ENCODE results near the gene PHAF1. TPM values are rescaled to one million over a fixed set of nuclear protein-coding genes. Genes with fewer than 3 reads are reported as not detected.
A peak's percentile ranks its signal among the peaks of the same experiment; 100 is the strongest.

Gene PHAF1
- total RNA-seq: 10 to 100 TPM; 44.0 to 60.9 (median 53.1) TPM

DNA sequence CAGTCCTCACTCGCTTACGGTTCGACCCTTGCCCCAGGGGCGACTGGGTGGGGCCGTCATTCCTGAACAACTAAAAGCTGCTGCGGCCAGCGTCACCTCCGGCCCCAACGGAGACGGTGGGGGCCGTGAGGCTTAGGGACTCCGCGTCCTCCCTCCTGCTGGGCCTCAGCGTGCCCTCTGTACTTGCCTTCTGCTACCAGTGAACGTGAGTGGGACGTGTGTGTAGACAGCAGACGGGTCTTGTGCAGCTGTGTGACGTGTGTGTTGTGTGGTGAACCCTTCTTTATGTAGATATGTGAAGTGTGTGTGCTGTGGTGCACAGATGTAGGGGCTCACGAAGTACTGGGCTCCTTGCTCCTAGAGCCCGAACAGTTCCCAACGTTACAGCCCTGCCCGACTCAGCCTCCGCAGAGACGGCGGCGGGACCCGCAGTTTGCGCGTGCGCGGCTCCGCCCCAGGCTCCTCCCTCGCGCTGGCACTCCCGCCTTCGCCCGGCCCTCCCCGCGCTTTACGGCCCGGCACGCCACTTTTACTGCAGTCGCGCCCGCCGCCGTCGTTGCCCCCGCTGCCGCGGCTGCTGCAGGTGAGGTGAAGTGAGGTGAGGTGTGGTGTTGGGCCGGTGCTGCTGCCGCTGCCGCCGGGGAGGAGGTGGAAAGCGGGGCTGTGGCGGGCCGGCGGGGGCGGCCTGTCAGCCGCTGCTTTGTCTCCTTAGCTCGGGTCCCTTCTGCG lies at the start of gene PHAF1:
PHAF1 (plus strand) TSS at position 535 of the 729 bp plus-strand sequence. CDS start 235 bp downstream, outside the sequence.
- peaks cover 67% of the 10 kb centered on the region for H3K4me1 ChIP-seq
- TF ChIP-seq EP300 (IDR thresholded peaks at IDR 0.05): no peak
- TF ChIP-seq POLR2AphosphoS5 (IDR thresholded peaks at IDR 0.05): peak in 2 of 3 donors; percentile 36 to 39
- peak in 1 of 2 donors; percentile 53 for TF ChIP-seq POLR2A (IDR thresholded peaks at IDR 0.05)
- TF ChIP-seq, protein P1, sequence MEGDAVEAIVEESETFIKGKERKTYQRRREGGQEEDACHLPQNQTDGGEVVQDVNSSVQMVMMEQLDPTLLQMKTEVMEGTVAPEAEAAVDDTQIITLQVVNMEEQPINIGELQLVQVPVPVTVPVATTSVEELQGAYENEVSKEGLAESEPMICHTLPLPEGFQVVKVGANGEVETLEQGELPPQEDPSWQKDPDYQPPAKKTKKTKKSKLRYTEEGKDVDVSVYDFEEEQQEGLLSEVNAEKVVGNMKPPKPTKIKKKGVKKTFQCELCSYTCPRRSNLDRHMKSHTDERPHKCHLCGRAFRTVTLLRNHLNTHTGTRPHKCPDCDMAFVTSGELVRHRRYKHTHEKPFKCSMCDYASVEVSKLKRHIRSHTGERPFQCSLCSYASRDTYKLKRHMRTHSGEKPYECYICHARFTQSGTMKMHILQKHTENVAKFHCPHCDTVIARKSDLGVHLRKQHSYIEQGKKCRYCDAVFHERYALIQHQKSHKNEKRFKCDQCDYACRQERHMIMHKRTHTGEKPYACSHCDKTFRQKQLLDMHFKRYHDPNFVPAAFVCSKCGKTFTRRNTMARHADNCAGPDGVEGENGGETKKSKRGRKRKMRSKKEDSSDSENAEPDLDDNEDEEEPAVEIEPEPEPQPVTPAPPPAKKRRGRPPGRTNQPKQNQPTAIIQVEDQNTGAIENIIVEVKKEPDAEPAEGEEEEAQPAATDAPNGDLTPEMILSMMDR (IDR thresholded peaks at IDR 0.05): no peak

DNA sequence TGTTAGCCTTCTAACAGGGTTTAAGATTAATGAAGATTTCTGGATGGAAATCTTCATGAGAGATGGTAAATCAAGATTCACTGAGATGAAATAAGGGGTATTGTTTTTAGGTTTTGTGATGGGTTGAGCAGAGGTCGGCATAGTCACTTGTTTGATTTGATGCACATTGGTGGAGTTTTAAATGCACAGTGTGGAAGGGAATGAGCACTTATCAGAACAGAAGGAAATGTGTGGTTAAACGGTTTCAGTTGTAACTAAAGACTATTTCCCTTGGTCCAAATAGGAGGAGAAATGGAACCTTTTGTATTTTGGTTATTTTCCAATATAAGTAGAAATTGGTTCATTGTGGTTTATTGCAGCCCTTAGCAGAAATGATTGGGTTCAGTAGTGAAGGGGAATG lies 46.7 kb upstream of the PHAF1 start:
- no peak for DNase-seq (ENCODE audit: low spot score in 2 of 2)
- Histone ChIP-seq H3K9me3 (no peaks in the 10 kb centered on the region), H3K36me3 (peaks cover 14% of the 10 kb centered on the region), H3K27ac (no peak overlapping the region), H3K4me3 (no peak overlapping the region), H3K4me1 (peaks cover 3% of the 10 kb centered on the region), H3K27me3 (no peaks in the 10 kb centered on the region)
- no peak for TF ChIP-seq EP300 (IDR thresholded peaks at IDR 0.05)
- no peak for TF ChIP-seq POLR2A (IDR thresholded peaks at IDR 0.05)
- TF ChIP-seq POLR2AphosphoS5 (IDR thresholded peaks at IDR 0.05): no peak
- TF ChIP-seq, protein P1 (IDR thresholded peaks at IDR 0.05): no peak
- WGBS: 66% methylated on average over 2 of the region's 2 CpGs

More for the DNA sequence above, at the start of gene PHAF1:
- WGBS: 2% methylated on average over 50 of the region's 63 CpGs
- H3K27ac ChIP-seq: peak within 1 kb of the TSS; percentile 82
- peak within 1 kb of the TSS; percentile 96 for H3K4me3 ChIP-seq
- H3K27me3 ChIP-seq: no peaks in the 10 kb centered on the region
- H3K36me3 ChIP-seq: no peaks in the 10 kb centered on the region
- peak; percentile 95 for DNase-seq (ENCODE audit: low spot score in 2 of 2)
- H3K9me3 ChIP-seq: no peaks in the 10 kb centered on the region

DNA sequence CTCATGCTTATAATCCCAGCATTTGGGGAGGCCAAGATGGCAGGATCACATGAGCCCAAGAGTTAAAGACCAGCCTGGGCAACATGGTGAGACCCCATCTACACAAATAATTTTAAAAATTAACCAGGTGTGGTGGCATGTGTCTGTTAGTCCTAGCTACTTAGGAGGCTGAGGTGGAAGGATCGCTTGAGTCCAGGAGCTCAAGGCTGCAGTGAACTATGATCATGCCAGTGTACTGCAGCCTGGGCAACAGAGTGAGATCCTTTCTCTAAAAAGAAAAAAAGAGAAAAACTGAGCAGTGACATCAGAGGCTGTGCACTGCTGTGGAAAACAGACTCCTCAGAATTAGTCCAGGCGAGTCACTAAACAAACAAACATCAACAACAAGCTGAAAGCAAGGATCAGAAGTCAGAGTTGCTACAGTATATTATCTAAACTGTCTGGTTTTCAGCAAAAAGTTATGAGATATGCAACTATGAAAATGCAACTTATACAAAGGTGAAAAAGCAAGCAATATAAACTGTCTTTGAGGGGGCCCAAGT lies 41.5 kb upstream of the PHAF1 start:
- TF ChIP-seq, protein P1 (IDR thresholded peaks at IDR 0.05): no peak
- no peak for TF ChIP-seq POLR2A (IDR thresholded peaks at IDR 0.05)
- TF ChIP-seq EP300 (IDR thresholded peaks at IDR 0.05): no peak
- TF ChIP-seq POLR2AphosphoS5 (IDR thresholded peaks at IDR 0.05): no peak
- 98% methylated on average over 2 of the region's 2 CpGs for WGBS
- H3K9me3 ChIP-seq: no peaks in the 10 kb centered on the region
- no peaks in the 10 kb centered on the region for H3K27me3 ChIP-seq
- DNase-seq (ENCODE audit: low spot score in 2 of 2): no peak
- no peak overlapping the region for H3K4me3 ChIP-seq
- no peak overlapping the region for H3K27ac ChIP-seq
- H3K36me3 ChIP-seq: peaks cover 42% of the 10 kb centered on the region
- H3K4me1 ChIP-seq: peaks cover 2% of the 10 kb centered on the region

DNA sequence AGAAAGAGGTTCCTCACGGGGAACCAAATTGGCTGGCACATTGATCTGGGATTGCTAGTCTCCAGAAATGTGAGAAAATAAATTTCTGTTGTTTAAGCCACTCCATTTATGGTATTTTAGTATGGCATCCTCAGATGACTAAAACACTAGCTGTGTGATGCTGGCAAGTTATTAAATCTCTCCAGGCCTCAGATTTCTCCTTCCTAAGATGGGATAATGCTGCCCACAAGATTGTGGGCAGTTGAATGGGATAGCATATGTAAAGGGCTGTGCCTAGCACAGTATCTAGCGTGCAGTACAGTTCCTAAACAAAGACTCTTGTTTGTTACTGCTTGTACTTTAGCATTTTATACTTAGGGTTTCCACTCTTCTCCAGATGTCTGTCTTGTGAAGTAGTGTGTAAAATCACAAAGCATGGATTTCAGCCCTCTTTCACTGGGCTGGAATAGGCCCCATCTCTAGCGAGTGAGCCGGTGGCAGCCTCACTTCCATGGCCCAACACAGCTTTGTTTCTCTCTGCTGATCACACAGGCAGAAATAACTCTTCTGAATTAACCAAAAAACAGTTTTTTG lies 38.2 kb upstream of the PHAF1 start:
- TF ChIP-seq, protein P1 (IDR thresholded peaks at IDR 0.05): no peak
- TF ChIP-seq POLR2A (IDR thresholded peaks at IDR 0.05) (no peak), EP300 (IDR thresholded peaks at IDR 0.05) (no peak), POLR2AphosphoS5 (IDR thresholded peaks at IDR 0.05) (no peak)
- Histone ChIP-seq H3K27ac (no peak overlapping the region), H3K27me3 (no peaks in the 10 kb centered on the region), H3K4me1 (no peaks in the 10 kb centered on the region), H3K4me3 (no peak overlapping the region), H3K36me3 (peaks cover 59% of the 10 kb centered on the region), H3K9me3 (no peaks in the 10 kb centered on the region)
- WGBS: 82% methylated on average over 4 of the region's 4 CpGs
- no peak for DNase-seq (ENCODE audit: low spot score in 2 of 2)

- Histone ChIP-seq H3K36me3 (peaks cover 26% of the 10 kb centered on the region), H3K27ac (no peak overlapping the region), H3K27me3 (no peaks in the 10 kb centered on the region), H3K4me3 (no peak overlapping the region), H3K4me1 (no peaks in the 10 kb centered on the region), H3K9me3 (no peaks in the 10 kb centered on the region)
- TF ChIP-seq, protein P1 (IDR thresholded peaks at IDR 0.05): no peak
- TF ChIP-seq POLR2A (IDR thresholded peaks at IDR 0.05): no peak
- no peak for TF ChIP-seq EP300 (IDR thresholded peaks at IDR 0.05)
- TF ChIP-seq POLR2AphosphoS5 (IDR thresholded peaks at IDR 0.05): no peak
- no peak for DNase-seq (ENCODE audit: low spot score in 2 of 2)
- 100% methylated on average over 2 of the region's 2 CpGs for WGBS
Measured at GRCh38 chr16:67075331-67075730, 34.4 kb upstream of the PHAF1 start.
